ENCODE data around the gene HM13. TPM values are rescaled to one million over a fixed set of nuclear protein-coding genes. Genes with fewer than 3 reads are reported as not detected.

Gene HM13
- total and polyA plus RNA-seq, 2 of the 13 experiments (the other 11 are each of a cell fraction or from before 2014, with no cell fraction given), result 118 to 243 TPM

DNA sequence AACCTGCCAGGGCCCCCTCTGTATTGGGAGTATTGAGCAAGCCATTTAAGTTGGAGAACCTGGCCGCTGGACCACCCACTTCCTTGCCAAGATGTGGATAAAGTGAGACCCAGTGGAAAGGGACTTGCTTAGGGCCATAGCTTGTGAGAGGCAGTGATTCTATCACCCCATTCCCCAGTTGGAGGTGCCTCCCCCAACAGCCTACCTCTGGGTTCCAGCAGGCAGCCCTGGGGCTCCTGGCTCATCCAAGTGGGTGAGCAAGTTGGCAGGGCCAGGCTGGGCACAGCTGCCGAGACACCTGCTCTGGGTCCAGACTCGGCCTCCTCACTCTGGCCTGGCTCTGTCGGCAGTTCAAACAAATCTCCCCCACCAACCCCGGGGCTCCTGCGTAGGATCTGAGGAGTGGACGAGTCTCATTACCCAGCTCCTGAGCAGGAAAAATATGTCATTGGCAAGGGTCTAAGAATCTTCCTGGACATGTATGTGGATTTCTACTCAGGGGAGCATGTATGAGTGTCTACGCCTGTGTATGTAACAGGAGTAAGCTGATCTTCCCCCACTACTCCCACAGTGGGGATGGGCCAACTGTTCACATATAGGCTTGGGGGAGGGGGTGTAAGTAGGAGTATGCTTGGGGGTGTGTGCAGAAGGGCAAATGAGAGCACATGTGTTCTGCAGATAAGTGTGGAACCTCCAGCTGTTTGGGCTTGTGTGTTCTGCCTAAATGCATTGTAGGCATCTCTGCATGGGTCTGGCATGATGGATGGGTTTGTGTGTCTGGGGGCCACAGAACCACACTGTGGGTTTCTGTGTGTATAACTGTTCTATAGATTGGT lies 92.8 kb downstream of the HM13 start (continued):
- TF ChIP-seq, protein P1, sequence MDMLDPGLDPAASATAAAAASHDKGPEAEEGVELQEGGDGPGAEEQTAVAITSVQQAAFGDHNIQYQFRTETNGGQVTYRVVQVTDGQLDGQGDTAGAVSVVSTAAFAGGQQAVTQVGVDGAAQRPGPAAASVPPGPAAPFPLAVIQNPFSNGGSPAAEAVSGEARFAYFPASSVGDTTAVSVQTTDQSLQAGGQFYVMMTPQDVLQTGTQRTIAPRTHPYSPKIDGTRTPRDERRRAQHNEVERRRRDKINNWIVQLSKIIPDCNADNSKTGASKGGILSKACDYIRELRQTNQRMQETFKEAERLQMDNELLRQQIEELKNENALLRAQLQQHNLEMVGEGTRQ (IDR thresholded peaks at IDR 0.05; ENCODE audit: low read depth, low read length), result 0 out of 2 replicates have a peak, but pooled peaks have one; percentile 15
- TF ChIP-seq, protein P1 (CRISPR knock-in tag; IDR thresholded peaks at IDR 0.05; ENCODE audit: borderline replicate concordance), result no peak; the same call in 1 of the 2 replicates
- TF ChIP-seq CHD2 (IDR thresholded peaks at IDR 0.05; ENCODE audit: low read depth, low read length) (peak; percentile 51), SYNCRIP (IDR thresholded peaks at IDR 0.05; ENCODE audit: insufficient read depth, low read depth, low read length) (no peak), MAFG (CRISPR knock-in tag; IDR thresholded peaks at IDR 0.05) (no peak), FOXO1 (CRISPR knock-in tag; IDR thresholded peaks at IDR 0.05) (peak; percentile 76), AHR (CRISPR knock-in tag; IDR thresholded peaks at IDR 0.05) (no peak; the same call in 1 of the 2 replicates), MYNN (CRISPR knock-in tag; IDR thresholded peaks at IDR 0.05; ENCODE audit: low read depth) (0 out of 2 replicates have a peak, but pooled peaks have one; percentile 22), TCF7 (IDR thresholded peaks at IDR 0.05; ENCODE audit: low read depth) (peak; percentile 71), MLLT10 (CRISPR knock-in tag; IDR thresholded peaks at IDR 0.05) (no peak)
- TF ChIP-seq, protein P2, sequence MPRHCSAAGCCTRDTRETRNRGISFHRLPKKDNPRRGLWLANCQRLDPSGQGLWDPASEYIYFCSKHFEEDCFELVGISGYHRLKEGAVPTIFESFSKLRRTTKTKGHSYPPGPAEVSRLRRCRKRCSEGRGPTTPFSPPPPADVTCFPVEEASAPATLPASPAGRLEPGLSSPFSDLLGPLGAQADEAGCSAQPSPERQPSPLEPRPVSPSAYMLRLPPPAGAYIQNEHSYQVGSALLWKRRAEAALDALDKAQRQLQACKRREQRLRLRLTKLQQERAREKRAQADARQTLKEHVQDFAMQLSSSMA (CRISPR knock-in tag; IDR thresholded peaks at IDR 0.05), result 0 out of 2 replicates have a peak, but pooled peaks have one; percentile 77
- TF ChIP-seq, protein P3, sequence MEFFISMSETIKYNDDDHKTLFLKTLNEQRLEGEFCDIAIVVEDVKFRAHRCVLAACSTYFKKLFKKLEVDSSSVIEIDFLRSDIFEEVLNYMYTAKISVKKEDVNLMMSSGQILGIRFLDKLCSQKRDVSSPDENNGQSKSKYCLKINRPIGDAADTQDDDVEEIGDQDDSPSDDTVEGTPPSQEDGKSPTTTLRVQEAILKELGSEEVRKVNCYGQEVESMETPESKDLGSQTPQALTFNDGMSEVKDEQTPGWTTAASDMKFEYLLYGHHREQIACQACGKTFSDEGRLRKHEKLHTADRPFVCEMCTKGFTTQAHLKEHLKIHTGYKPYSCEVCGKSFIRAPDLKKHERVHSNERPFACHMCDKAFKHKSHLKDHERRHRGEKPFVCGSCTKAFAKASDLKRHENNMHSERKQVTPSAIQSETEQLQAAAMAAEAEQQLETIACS (CRISPR knock-in tag; IDR thresholded peaks at IDR 0.05), result 0 out of 2 replicates have a peak, but pooled peaks have one; percentile 28
- TF ChIP-seq, protein P4, sequence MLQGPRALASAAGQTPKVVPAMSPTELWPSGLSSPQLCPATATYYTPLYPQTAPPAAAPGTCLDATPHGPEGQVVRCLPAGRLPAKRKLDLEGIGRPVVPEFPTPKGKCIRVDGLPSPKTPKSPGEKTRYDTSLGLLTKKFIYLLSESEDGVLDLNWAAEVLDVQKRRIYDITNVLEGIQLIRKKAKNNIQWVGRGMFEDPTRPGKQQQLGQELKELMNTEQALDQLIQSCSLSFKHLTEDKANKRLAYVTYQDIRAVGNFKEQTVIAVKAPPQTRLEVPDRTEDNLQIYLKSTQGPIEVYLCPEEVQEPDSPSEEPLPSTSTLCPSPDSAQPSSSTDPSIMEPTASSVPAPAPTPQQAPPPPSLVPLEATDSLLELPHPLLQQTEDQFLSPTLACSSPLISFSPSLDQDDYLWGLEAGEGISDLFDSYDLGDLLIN (CRISPR knock-in tag; IDR thresholded peaks at IDR 0.05; ENCODE audit: borderline replicate concordance), result no peak; the same call in 1 of the 2 replicates
- TF ChIP-seq, protein P5, sequence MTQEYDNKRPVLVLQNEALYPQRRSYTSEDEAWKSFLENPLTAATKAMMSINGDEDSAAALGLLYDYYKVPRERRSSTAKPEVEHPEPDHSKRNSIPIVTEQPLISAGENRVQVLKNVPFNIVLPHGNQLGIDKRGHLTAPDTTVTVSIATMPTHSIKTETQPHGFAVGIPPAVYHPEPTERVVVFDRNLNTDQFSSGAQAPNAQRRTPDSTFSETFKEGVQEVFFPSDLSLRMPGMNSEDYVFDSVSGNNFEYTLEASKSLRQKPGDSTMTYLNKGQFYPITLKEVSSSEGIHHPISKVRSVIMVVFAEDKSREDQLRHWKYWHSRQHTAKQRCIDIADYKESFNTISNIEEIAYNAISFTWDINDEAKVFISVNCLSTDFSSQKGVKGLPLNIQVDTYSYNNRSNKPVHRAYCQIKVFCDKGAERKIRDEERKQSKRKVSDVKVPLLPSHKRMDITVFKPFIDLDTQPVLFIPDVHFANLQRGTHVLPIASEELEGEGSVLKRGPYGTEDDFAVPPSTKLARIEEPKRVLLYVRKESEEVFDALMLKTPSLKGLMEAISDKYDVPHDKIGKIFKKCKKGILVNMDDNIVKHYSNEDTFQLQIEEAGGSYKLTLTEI (CRISPR knock-in tag; conservative IDR thresholded peaks at IDR 0.05), result no peak
- TF ChIP-seq, protein P6, sequence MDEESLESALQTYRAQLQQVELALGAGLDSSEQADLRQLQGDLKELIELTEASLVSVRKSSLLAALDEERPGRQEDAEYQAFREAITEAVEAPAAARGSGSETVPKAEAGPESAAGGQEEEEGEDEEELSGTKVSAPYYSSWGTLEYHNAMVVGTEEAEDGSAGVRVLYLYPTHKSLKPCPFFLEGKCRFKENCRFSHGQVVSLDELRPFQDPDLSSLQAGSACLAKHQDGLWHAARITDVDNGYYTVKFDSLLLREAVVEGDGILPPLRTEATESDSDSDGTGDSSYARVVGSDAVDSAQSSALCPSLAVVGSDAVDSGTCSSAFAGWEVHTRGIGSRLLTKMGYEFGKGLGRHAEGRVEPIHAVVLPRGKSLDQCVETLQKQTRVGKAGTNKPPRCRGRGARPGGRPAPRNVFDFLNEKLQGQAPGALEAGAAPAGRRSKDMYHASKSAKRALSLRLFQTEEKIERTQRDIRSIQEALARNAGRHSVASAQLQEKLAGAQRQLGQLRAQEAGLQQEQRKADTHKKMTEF (CRISPR knock-in tag; IDR thresholded peaks at IDR 0.05), result peak; percentile 85
- TF ChIP-seq, protein P7, sequence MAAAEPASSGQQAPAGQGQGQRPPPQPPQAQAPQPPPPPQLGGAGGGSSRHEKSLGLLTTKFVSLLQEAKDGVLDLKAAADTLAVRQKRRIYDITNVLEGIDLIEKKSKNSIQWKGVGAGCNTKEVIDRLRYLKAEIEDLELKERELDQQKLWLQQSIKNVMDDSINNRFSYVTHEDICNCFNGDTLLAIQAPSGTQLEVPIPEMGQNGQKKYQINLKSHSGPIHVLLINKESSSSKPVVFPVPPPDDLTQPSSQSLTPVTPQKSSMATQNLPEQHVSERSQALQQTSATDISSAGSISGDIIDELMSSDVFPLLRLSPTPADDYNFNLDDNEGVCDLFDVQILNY (CRISPR knock-in tag; conservative IDR thresholded peaks at IDR 0.05), result 0 out of 2 replicates have a peak, but pooled peaks have one; percentile 6
- TF ChIP-seq, protein P8, sequence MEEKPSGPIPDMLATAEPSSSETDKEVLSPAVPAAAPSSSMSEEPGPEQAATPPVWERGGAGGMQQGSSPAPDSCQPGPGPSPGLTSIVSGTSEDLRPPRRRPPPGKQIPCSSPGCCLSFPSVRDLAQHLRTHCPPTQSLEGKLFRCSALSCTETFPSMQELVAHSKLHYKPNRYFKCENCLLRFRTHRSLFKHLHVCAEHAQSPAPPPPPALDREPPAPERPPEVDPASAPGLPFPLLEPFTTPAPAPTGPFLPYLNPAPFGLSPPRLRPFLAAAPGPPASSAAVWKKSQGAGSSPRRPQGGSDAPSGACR (CRISPR knock-in tag; IDR thresholded peaks at IDR 0.05), result no peak

Measured in HepG2 (cell line).